ENCODE results near the gene MAPK8.

The MAPK8 gene

GRCh38 chr10:48307711-48308018, 1.2 kb downstream of the MAPK8 start:
- H3K4me1 ChIP-seq (ENCODE audit: insufficient read depth, low read length) = peaks cover 44% of the 10 kb centered on the region
- peak overlapping the region; percentile 80 for H3K27ac ChIP-seq (ENCODE audit: low read length)
- H3K79me2 ChIP-seq (ENCODE audit: insufficient read depth, low read length) = peaks cover 58% of the 10 kb centered on the region
- no peaks in the 10 kb centered on the region for H3K9me3 ChIP-seq (ENCODE audit: insufficient read depth, low read length, severe bottlenecking)
- no peaks in the 10 kb centered on the region for H3K27me3 ChIP-seq (ENCODE audit: insufficient read depth, low read length, poor library complexity)
- H3K36me3 ChIP-seq (ENCODE audit: insufficient read depth, low read length) = no peaks in the 10 kb centered on the region
- H2AFZ ChIP-seq (ENCODE audit: low read depth, low read length) = 0 out of 2 replicates have a peak overlapping the region, but pooled peaks have one; percentile 73
- peaks cover 38% of the 10 kb centered on the region; the same call in 1 of the 2 replicates for H4K20me1 ChIP-seq (ENCODE audit: insufficient read depth, low read length)
- TF ChIP-seq CTCF (IDR thresholded peaks at IDR 0.05; ENCODE audit: borderline replicate concordance, extremely low read depth, low read length, poor library complexity, severe bottlenecking) (no peak), EZH2 (IDR thresholded peaks at IDR 0.05; ENCODE audit: borderline replicate concordance, low read depth, low read length, severe bottlenecking) (no peak)
- ATAC-seq (ENCODE audit: insufficient read depth, low read depth) (no peak), DNase-seq (no peak)
- H3K4me2 ChIP-seq (ENCODE audit: insufficient read depth, low read length) = peak overlapping the region; percentile 70
- peak overlapping the region; percentile 84 for H3K9ac ChIP-seq (ENCODE audit: low read depth, low read length)
- peak overlapping the region; percentile 80 to 92 for H3K4me3 ChIP-seq (ENCODE audit: low read depth in 1 of 2, low read length in 2 of 2)

DNA sequence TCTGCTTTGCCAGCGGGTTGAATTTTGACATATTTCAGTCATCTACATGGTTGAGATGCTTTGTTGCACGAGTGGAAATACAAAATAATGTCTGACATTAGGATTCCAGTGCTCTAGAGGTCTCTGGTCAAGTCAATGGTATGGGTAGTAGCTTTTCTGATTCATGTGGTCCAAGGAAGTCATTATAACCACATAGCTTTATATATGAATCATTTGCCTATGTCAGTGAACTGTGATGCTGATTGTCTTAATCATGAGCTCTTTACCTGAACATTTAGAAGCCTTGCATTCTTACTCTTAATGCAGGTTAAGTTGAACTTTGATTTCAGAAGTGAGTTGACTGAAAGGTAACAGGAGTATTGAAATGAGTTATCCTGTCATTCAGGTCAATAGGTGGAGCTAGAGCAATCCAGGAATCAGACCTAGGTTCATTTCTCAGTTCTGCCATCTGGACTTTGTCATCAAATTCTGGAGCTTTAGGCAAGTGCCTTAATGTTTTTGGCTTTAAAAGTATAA, 3.3 kb downstream of the MAPK8 start:
- DNase-seq (no peak), ATAC-seq (ENCODE audit: insufficient read depth, low read depth) (no peak)
- no peaks in the 10 kb centered on the region for H3K36me3 ChIP-seq (ENCODE audit: insufficient read depth, low read length)
- no peak overlapping the region for H3K9ac ChIP-seq (ENCODE audit: low read depth, low read length)
- H3K4me3 ChIP-seq (ENCODE audit: low read depth in 1 of 2, low read length in 2 of 2) = no peak overlapping the region
- H3K27ac ChIP-seq (ENCODE audit: low read length) = no peak overlapping the region
- TF ChIP-seq EZH2 (IDR thresholded peaks at IDR 0.05; ENCODE audit: borderline replicate concordance, low read depth, low read length, severe bottlenecking) = no peak
- peak; percentile 49 for TF ChIP-seq CTCF (IDR thresholded peaks at IDR 0.05; ENCODE audit: borderline replicate concordance, extremely low read depth, low read length, poor library complexity, severe bottlenecking)
- H4K20me1 ChIP-seq (ENCODE audit: insufficient read depth, low read length) = peaks cover 45% of the 10 kb centered on the region; the same call in 1 of the 2 replicates
- H2AFZ ChIP-seq (ENCODE audit: low read depth, low read length) = no peak overlapping the region
- no peaks in the 10 kb centered on the region for H3K27me3 ChIP-seq (ENCODE audit: insufficient read depth, low read length, poor library complexity)
- peaks cover 79% of the 10 kb centered on the region for H3K79me2 ChIP-seq (ENCODE audit: insufficient read depth, low read length)
- H3K4me2 ChIP-seq (ENCODE audit: insufficient read depth, low read length) = peak overlapping the region; percentile 6; the same call in 1 of the 2 replicates
- H3K4me1 ChIP-seq (ENCODE audit: insufficient read depth, low read length) = peaks cover 44% of the 10 kb centered on the region
- no peaks in the 10 kb centered on the region for H3K9me3 ChIP-seq (ENCODE audit: insufficient read depth, low read length, severe bottlenecking)

DNA sequence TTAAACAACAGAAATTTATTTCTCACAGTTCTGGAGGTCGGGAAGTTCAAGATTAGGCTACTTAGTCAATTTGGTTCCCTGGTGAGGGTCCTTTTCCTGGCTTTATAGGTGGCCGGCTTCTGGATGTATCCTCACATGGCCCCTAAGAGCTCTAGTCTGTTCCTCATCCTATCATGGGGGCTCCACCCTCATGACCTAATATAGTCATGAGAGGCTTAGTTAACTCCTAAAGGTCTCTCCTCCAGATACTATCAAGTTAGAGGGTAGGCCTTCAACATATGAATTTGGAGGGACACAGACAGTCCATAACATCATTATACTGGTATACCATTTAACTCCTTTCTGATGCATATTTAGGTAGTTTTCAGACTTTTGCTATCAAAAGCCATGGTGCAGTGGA, 7.6 kb downstream of the MAPK8 start:
- H3K4me3 ChIP-seq (ENCODE audit: low read depth in 1 of 2, low read length in 2 of 2) = no peak overlapping the region
- H3K9me3 ChIP-seq (ENCODE audit: insufficient read depth, low read length, severe bottlenecking) = no peaks in the 10 kb centered on the region
- no peaks in the 10 kb centered on the region for H3K36me3 ChIP-seq (ENCODE audit: insufficient read depth, low read length)
- H3K27ac ChIP-seq (ENCODE audit: low read length) = no peak overlapping the region
- no peak for TF ChIP-seq EZH2 (IDR thresholded peaks at IDR 0.05; ENCODE audit: borderline replicate concordance, low read depth, low read length, severe bottlenecking)
- no peak for TF ChIP-seq CTCF (IDR thresholded peaks at IDR 0.05; ENCODE audit: borderline replicate concordance, extremely low read depth, low read length, poor library complexity, severe bottlenecking)
- ATAC-seq (ENCODE audit: insufficient read depth, low read depth) (no peak), DNase-seq (no peak)
- H3K4me1 ChIP-seq (ENCODE audit: insufficient read depth, low read length) = peaks cover 33% of the 10 kb centered on the region
- peaks cover 67% of the 10 kb centered on the region for H4K20me1 ChIP-seq (ENCODE audit: insufficient read depth, low read length)
- H3K27me3 ChIP-seq (ENCODE audit: insufficient read depth, low read length, poor library complexity) = no peaks in the 10 kb centered on the region
- peaks cover 99% of the 10 kb centered on the region for H3K79me2 ChIP-seq (ENCODE audit: insufficient read depth, low read length)
- no peak overlapping the region for H2AFZ ChIP-seq (ENCODE audit: low read depth, low read length)
- no peak overlapping the region for H3K9ac ChIP-seq (ENCODE audit: low read depth, low read length)
- H3K4me2 ChIP-seq (ENCODE audit: insufficient read depth, low read length) = no peak overlapping the region

GRCh38 chr10:48316236-48316635, 9.8 kb downstream of the MAPK8 start:
- H3K9ac ChIP-seq (ENCODE audit: low read depth, low read length) = no peak overlapping the region
- no peak overlapping the region for H3K27ac ChIP-seq (ENCODE audit: low read length)
- H3K36me3 ChIP-seq (ENCODE audit: insufficient read depth, low read length) = no peaks in the 10 kb centered on the region
- H3K27me3 ChIP-seq (ENCODE audit: insufficient read depth, low read length, poor library complexity) = no peaks in the 10 kb centered on the region
- TF ChIP-seq CTCF (IDR thresholded peaks at IDR 0.05; ENCODE audit: borderline replicate concordance, extremely low read depth, low read length, poor library complexity, severe bottlenecking) = no peak
- no peak for TF ChIP-seq EZH2 (IDR thresholded peaks at IDR 0.05; ENCODE audit: borderline replicate concordance, low read depth, low read length, severe bottlenecking)
- no peak overlapping the region for H3K4me3 ChIP-seq (ENCODE audit: low read depth in 1 of 2, low read length in 2 of 2)
- H3K79me2 ChIP-seq (ENCODE audit: insufficient read depth, low read length) = peaks cover 99% of the 10 kb centered on the region
- H3K9me3 ChIP-seq (ENCODE audit: insufficient read depth, low read length, severe bottlenecking) = no peaks in the 10 kb centered on the region
- DNase-seq (no peak), ATAC-seq (ENCODE audit: insufficient read depth, low read depth) (no peak)
- peaks cover 17% of the 10 kb centered on the region for H3K4me1 ChIP-seq (ENCODE audit: insufficient read depth, low read length)
- no peak overlapping the region for H3K4me2 ChIP-seq (ENCODE audit: insufficient read depth, low read length)
- H4K20me1 ChIP-seq (ENCODE audit: insufficient read depth, low read length) = peaks cover 62% of the 10 kb centered on the region
- no peak overlapping the region for H2AFZ ChIP-seq (ENCODE audit: low read depth, low read length)

All from DND-41 (cell line).